Left ventricle myocardium inferior (tissue), 1 donor: ENCODE results near the gene AFAP1L2. TPM values are rescaled to one million over a fixed set of nuclear protein-coding genes. Genes with fewer than 3 reads are reported as not detected.

Experiments used
- DNase-seq: peaks from one replicate; pipeline ENCODE4 v3.0.0-alpha.2; 2020
- H3K27ac ChIP-seq: fragments of 200-600 bp; replicated peaks from 2 replicates; pipeline ENCODE4 v1.8.0; 2021
- H3K27me3 ChIP-seq: fragments of 200-600 bp; 2 replicates; pipeline ENCODE4 v1.8.0; 2021; ENCODE audit warnings: low read depth
- H3K36me3 ChIP-seq: fragments of 200-600 bp; 2 replicates; pipeline ENCODE4 v1.8.0; 2021
- H3K4me1 ChIP-seq: fragments of 200-600 bp; 2 replicates; pipeline ENCODE4 v1.8.0; 2021
- H3K4me3 ChIP-seq: fragments of 200-600 bp; 2 replicates; pipeline ENCODE4 v1.8.0; 2021; ENCODE audit warnings: mild to moderate bottlenecking, moderate library complexity
- H3K9me3 ChIP-seq: fragments of 200-600 bp; replicated peaks from 2 replicates; pipeline ENCODE4 v1.8.0; 2021
- CTCF ChIP-seq: fragments of 200-600 bp; IDR thresholded peaks from 2 replicates; pipeline ENCODE4 v1.8.0; 2021; ENCODE audit warnings: antibody characterized with exemption, mild to moderate bottlenecking, borderline replicate concordance
- intact Hi-C: fragments of 100-400 bp; cut with micrococcal nuclease; formaldehyde crosslinking; loops from one replicate; pipeline ENCODE4 v1.11.0; 2022
- long read RNA-seq: library from polyadenylated mRNA; unstranded; transcript quantifications from one replicate; pipeline ENCODE4 v2.0.0, GENCODE V29; 2021
- total RNA-seq: library from RNA; stranded (reverse); fragmentation: NEBNext Ultra II Directional; extraction: Animal tissue kit (Norgen Biotek cat#: 25700); gene quantifications from one replicate; pipeline ENCODE4 v1.2.1, GENCODE V29; 2021
- donor health status: DM: no; HTN: yes; CAD: no; lungs with severe emphysema.

The AFAP1L2 gene
- total RNA-seq = 7.0 TPM
- long read RNA-seq, partial matches to known transcripts = 3 of 7 reads
- long read RNA-seq, other reads (novel, unspliced or antisense) = 2 of 7 reads

GRCh38 chr10:114404171-114405010 lies at the start of gene AFAP1L2:
TSS of gene AFAP1L2 (minus strand) at chr10:114404502. CDS start at chr10:114404455, 47 bp downstream.
- no peaks in the 10 kb centered on the region for H3K9me3 ChIP-seq
- peaks cover 55% of the 10 kb centered on the region for H3K4me1 ChIP-seq
- peak; percentile 50 for DNase-seq
- H3K27me3 ChIP-seq = peaks cover 57% of the 10 kb centered on the region
- H3K4me3 ChIP-seq = peak within 1 kb of the TSS; percentile 75
- peak within 1 kb of the TSS; percentile 58 for H3K27ac ChIP-seq
- no peak for TF ChIP-seq CTCF
- intact Hi-C loops = no loop called here
- H3K36me3 ChIP-seq = no peaks in the 10 kb centered on the region

- DNase-seq = no peak
- H3K36me3 ChIP-seq = peaks cover 91% of the 10 kb centered on the region
- H3K9me3 ChIP-seq = no peaks in the 10 kb centered on the region
- no peak for TF ChIP-seq CTCF
- peaks cover 24% of the 10 kb centered on the region for H3K4me1 ChIP-seq
- no peak overlapping the region for H3K27ac ChIP-seq
- intact Hi-C loops = no loop called here
- no peak overlapping the region for H3K4me3 ChIP-seq
- no peaks in the 10 kb centered on the region for H3K27me3 ChIP-seq
These were observed 49.3 kb upstream of the AFAP1L2 start for GRCh38 chr10:114453576-114453975.

GRCh38 chr10:114448897-114449296 lies 44.6 kb upstream of the AFAP1L2 start:
- no peak overlapping the region for H3K4me3 ChIP-seq
- H3K27ac ChIP-seq = peak overlapping the region; percentile 45
- peaks cover 94% of the 10 kb centered on the region for H3K36me3 ChIP-seq
- H3K27me3 ChIP-seq = no peaks in the 10 kb centered on the region
- no peak for DNase-seq
- TF ChIP-seq CTCF = no peak
- H3K9me3 ChIP-seq = no peaks in the 10 kb centered on the region
- intact Hi-C loops = no loop called here
- H3K4me1 ChIP-seq = peaks cover 33% of the 10 kb centered on the region

GRCh38 chr10:114445332-114445731 lies 41.0 kb upstream of the AFAP1L2 start:
- Histone ChIP-seq H3K9me3 (no peaks in the 10 kb centered on the region), H3K27me3 (no peaks in the 10 kb centered on the region), H3K27ac (no peak overlapping the region), H3K36me3 (peaks cover 96% of the 10 kb centered on the region), H3K4me3 (no peak overlapping the region), H3K4me1 (peaks cover 32% of the 10 kb centered on the region)
- no peak for TF ChIP-seq CTCF
- DNase-seq = no peak
- intact Hi-C loops = no loop called here

GRCh38 chr10:114444819-114445218 lies 40.5 kb upstream of the AFAP1L2 start:
- H3K4me3 ChIP-seq = no peak overlapping the region
- no peak for TF ChIP-seq CTCF
- intact Hi-C loops = no loop called here
- peaks cover 27% of the 10 kb centered on the region for H3K4me1 ChIP-seq
- H3K27ac ChIP-seq = no peak overlapping the region
- H3K27me3 ChIP-seq = no peaks in the 10 kb centered on the region
- H3K36me3 ChIP-seq = peaks cover 98% of the 10 kb centered on the region
- DNase-seq = no peak
- H3K9me3 ChIP-seq = no peaks in the 10 kb centered on the region
